ENCODE results near the gene ENTR1.

ENTR1 gene

GRCh38 chr9:136403915-136404800 lies 6.3 kb downstream of the ENTR1 start:
- WGBS, 2 experiments (ENCODE audit: insufficient coverage in 2 of 2), result 96 to 97% methylated on average over 20 to 32 of the region's 32 CpGs
- Histone ChIP-seq H3K36me3 (ENCODE audit: control insufficient read depth, insufficient read depth, low read length) (peaks cover 59% of the 10 kb centered on the region), H3K9me3 (ENCODE audit: control insufficient read depth, low read length) (no peaks in the 10 kb centered on the region), H3K4me3 (ENCODE audit: extremely low read depth, insufficient read depth, low read length, poor library complexity, severe bottlenecking) (no peak overlapping the region), H3K4me1 (ENCODE audit: control insufficient read depth, insufficient read depth, low read length, poor library complexity, severe bottlenecking) (no peaks in the 10 kb centered on the region), H3K27ac (ENCODE audit: low read depth, low read length, severe bottlenecking) (no peak overlapping the region)

- 93 to 98% methylated on average over 3 to 4 of the region's 5 CpGs for WGBS, 2 experiments (ENCODE audit: insufficient coverage in 2 of 2)
- peaks cover 56% of the 10 kb centered on the region for H3K36me3 ChIP-seq (ENCODE audit: control insufficient read depth, insufficient read depth, low read length)
- no peaks in the 10 kb centered on the region for H3K9me3 ChIP-seq (ENCODE audit: control insufficient read depth, low read length)
- no peak overlapping the region for H3K27ac ChIP-seq (ENCODE audit: low read depth, low read length, severe bottlenecking)
- H3K4me3 ChIP-seq (ENCODE audit: extremely low read depth, insufficient read depth, low read length, poor library complexity, severe bottlenecking), result no peak overlapping the region
- H3K4me1 ChIP-seq (ENCODE audit: control insufficient read depth, insufficient read depth, low read length, poor library complexity, severe bottlenecking), result peaks cover 5% of the 10 kb centered on the region
Observed at GRCh38 chr9:136403538-136403914, 6.9 kb downstream of the ENTR1 start.

- H3K4me3 ChIP-seq (ENCODE audit: extremely low read depth, insufficient read depth, low read length, poor library complexity, severe bottlenecking), result no peak overlapping the region
- H3K4me1 ChIP-seq (ENCODE audit: control insufficient read depth, insufficient read depth, low read length, poor library complexity, severe bottlenecking), result peaks cover 9% of the 10 kb centered on the region
- H3K27ac ChIP-seq (ENCODE audit: low read depth, low read length, severe bottlenecking), result no peak overlapping the region
- H3K36me3 ChIP-seq (ENCODE audit: control insufficient read depth, insufficient read depth, low read length), result peaks cover 62% of the 10 kb centered on the region
- WGBS, 2 experiments (ENCODE audit: insufficient coverage in 2 of 2), result 88 to 91% methylated on average over 12 of the region's 13 CpGs
- H3K9me3 ChIP-seq (ENCODE audit: control insufficient read depth, low read length), result no peaks in the 10 kb centered on the region
Observed at GRCh38 chr9:136402067-136402466, 8.3 kb downstream of the ENTR1 start.

- H3K36me3 ChIP-seq (ENCODE audit: control insufficient read depth, insufficient read depth, low read length), result peaks cover 64% of the 10 kb centered on the region
- no peak overlapping the region for H3K27ac ChIP-seq (ENCODE audit: low read depth, low read length, severe bottlenecking)
- 94 to 98% methylated on average over 12 to 18 of the region's 18 CpGs for WGBS, 2 experiments (ENCODE audit: insufficient coverage in 2 of 2)
- peaks cover 9% of the 10 kb centered on the region for H3K4me1 ChIP-seq (ENCODE audit: control insufficient read depth, insufficient read depth, low read length, poor library complexity, severe bottlenecking)
- H3K9me3 ChIP-seq (ENCODE audit: control insufficient read depth, low read length), result no peaks in the 10 kb centered on the region
- no peak overlapping the region for H3K4me3 ChIP-seq (ENCODE audit: extremely low read depth, insufficient read depth, low read length, poor library complexity, severe bottlenecking)
Observed at GRCh38 chr9:136401173-136401922, 9.1 kb downstream of the ENTR1 start.

- Histone ChIP-seq H3K27ac (ENCODE audit: low read depth, low read length, severe bottlenecking) (peak within 1 kb of the TSS; percentile 59), H3K4me1 (ENCODE audit: control insufficient read depth, insufficient read depth, low read length, poor library complexity, severe bottlenecking) (peaks cover 9% of the 10 kb centered on the region), H3K4me3 (ENCODE audit: extremely low read depth, insufficient read depth, low read length, poor library complexity, severe bottlenecking) (peak within 1 kb of the TSS; percentile 83), H3K36me3 (ENCODE audit: control insufficient read depth, insufficient read depth, low read length) (peaks cover 64% of the 10 kb centered on the region), H3K9me3 (ENCODE audit: control insufficient read depth, low read length) (no peaks in the 10 kb centered on the region)
- 20 to 25% methylated on average over 50 to 57 of the region's 71 CpGs for WGBS, 2 experiments (ENCODE audit: insufficient coverage in 2 of 2)
Observed at GRCh38 chr9:136400038-136400834, 10.2 kb downstream of the ENTR1 start, which contains the start of gene SNAPC4. Gene SNAPC4, minus strand, starts transcription at chr9:136400170. Its CDS starts 1,742 bp downstream, at chr9:136398428.

- no peak overlapping the region for H3K27ac ChIP-seq (ENCODE audit: low read depth, low read length, severe bottlenecking)
- peaks cover 65% of the 10 kb centered on the region for H3K36me3 ChIP-seq (ENCODE audit: control insufficient read depth, insufficient read depth, low read length)
- no peaks in the 10 kb centered on the region for H3K9me3 ChIP-seq (ENCODE audit: control insufficient read depth, low read length)
- WGBS, 2 experiments (ENCODE audit: insufficient coverage in 2 of 2), result 4 to 5% methylated on average over 60 to 66 of the region's 67 CpGs
- H3K4me1 ChIP-seq (ENCODE audit: control insufficient read depth, insufficient read depth, low read length, poor library complexity, severe bottlenecking), result peaks cover 9% of the 10 kb centered on the region
- peak overlapping the region; percentile 83 for H3K4me3 ChIP-seq (ENCODE audit: extremely low read depth, insufficient read depth, low read length, poor library complexity, severe bottlenecking)
Observed at GRCh38 chr9:136399176-136400037, 11.0 kb downstream of the ENTR1 start.

GRCh38 chr9:136398286-136398685 lies 12.1 kb downstream of the ENTR1 start:
- H3K27ac ChIP-seq (ENCODE audit: low read depth, low read length, severe bottlenecking), result no peak overlapping the region
- H3K4me1 ChIP-seq (ENCODE audit: control insufficient read depth, insufficient read depth, low read length, poor library complexity, severe bottlenecking), result peaks cover 9% of the 10 kb centered on the region
- 99% methylated on average over 11 to 12 of the region's 12 CpGs for WGBS, 2 experiments (ENCODE audit: insufficient coverage in 2 of 2)
- no peak overlapping the region for H3K4me3 ChIP-seq (ENCODE audit: extremely low read depth, insufficient read depth, low read length, poor library complexity, severe bottlenecking)
- no peaks in the 10 kb centered on the region for H3K9me3 ChIP-seq (ENCODE audit: control insufficient read depth, low read length)
- peaks cover 65% of the 10 kb centered on the region for H3K36me3 ChIP-seq (ENCODE audit: control insufficient read depth, insufficient read depth, low read length)

- Histone ChIP-seq H3K36me3 (ENCODE audit: control insufficient read depth, insufficient read depth, low read length) (peaks cover 70% of the 10 kb centered on the region), H3K4me1 (ENCODE audit: control insufficient read depth, insufficient read depth, low read length, poor library complexity, severe bottlenecking) (peaks cover 9% of the 10 kb centered on the region), H3K27ac (ENCODE audit: low read depth, low read length, severe bottlenecking) (no peak overlapping the region), H3K9me3 (ENCODE audit: control insufficient read depth, low read length) (no peaks in the 10 kb centered on the region), H3K4me3 (ENCODE audit: extremely low read depth, insufficient read depth, low read length, poor library complexity, severe bottlenecking) (no peak overlapping the region)
- 100% methylated on average over 3 of the region's 6 CpGs; no CpG with 5 or more reads in 1 of the 2 experiments for WGBS, 2 experiments (ENCODE audit: insufficient coverage in 2 of 2)
Observed at GRCh38 chr9:136397643-136398042, 12.8 kb downstream of the ENTR1 start.

- H3K36me3 ChIP-seq (ENCODE audit: control insufficient read depth, insufficient read depth, low read length), result peaks cover 75% of the 10 kb centered on the region
- H3K9me3 ChIP-seq (ENCODE audit: control insufficient read depth, low read length), result no peaks in the 10 kb centered on the region
- no peak overlapping the region for H3K4me3 ChIP-seq (ENCODE audit: extremely low read depth, insufficient read depth, low read length, poor library complexity, severe bottlenecking)
- peaks cover 9% of the 10 kb centered on the region for H3K4me1 ChIP-seq (ENCODE audit: control insufficient read depth, insufficient read depth, low read length, poor library complexity, severe bottlenecking)
- 97 to 100% methylated on average over 3 to 4 of the region's 4 CpGs for WGBS, 2 experiments (ENCODE audit: insufficient coverage in 2 of 2)
- H3K27ac ChIP-seq (ENCODE audit: low read depth, low read length, severe bottlenecking), result no peak overlapping the region
Observed at GRCh38 chr9:136396219-136396515, 14.2 kb downstream of the ENTR1 start.

All from mesodermal cell (in vitro differentiated cells).